ENCODE measurements around the gene ZNF511.

ZNF511 gene

GRCh38 chr10:133359972-133360610 is 51.4 kb downstream of the ZNF511 start:
- peak; percentile 78 for TF ChIP-seq GATA2 (IDR thresholded peaks at IDR 0.05; ENCODE audit: low read depth, low read length)
- TF ChIP-seq GATA3 (IDR thresholded peaks at IDR 0.05; ENCODE audit: low read depth, low read length): no peak

- TF ChIP-seq GATA2 (IDR thresholded peaks at IDR 0.05; ENCODE audit: low read depth, low read length) (no peak), GATA3 (IDR thresholded peaks at IDR 0.05; ENCODE audit: low read depth, low read length) (no peak)
Observed at GRCh38 chr10:133361227-133361626, 52.5 kb downstream of the ZNF511 start.

GRCh38 chr10:133361773-133362441 is 53.2 kb downstream of the ZNF511 start:
- no peak for TF ChIP-seq GATA2 (IDR thresholded peaks at IDR 0.05; ENCODE audit: low read depth, low read length)
- no peak for TF ChIP-seq GATA3 (IDR thresholded peaks at IDR 0.05; ENCODE audit: low read depth, low read length)

Measured in SH-SY5Y (cell line).